EL (cell line): ENCODE data around the gene ZDHHC21.

ENCODE experiments used
- DNase-seq: peaks from one replicate; pipeline ENCODE4 v3.0.0-alpha.2; 2016

The ZDHHC21 gene

DNA sequence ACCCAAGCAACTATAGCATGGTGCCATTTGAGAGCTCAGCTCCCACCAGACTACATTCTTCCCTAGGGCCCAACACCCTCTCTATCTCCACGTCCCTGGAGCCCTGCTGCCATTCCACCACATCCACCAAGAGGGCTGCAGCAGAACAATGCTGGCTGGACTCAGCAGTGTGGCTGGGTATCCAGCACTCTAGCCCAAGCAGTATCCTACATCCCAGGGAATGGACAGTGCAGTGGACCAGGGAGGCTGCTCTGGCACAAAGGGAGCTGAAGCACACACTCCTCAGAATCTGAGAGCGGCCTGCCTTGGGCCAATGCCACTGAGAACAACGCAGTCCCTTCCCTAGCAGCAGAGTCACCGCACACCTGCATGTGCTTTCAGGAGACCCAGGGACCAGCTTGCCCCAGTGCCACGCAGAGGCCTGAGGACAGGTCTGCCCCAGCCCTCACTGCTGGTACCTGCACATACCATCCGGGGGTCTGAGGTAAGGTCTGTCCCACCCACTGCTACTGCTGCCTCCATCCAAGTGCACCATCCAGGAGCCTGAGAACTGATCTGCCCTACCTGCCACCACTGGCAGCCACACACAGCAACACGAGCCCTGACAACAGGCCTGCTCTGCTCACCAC lies 95.9 kb downstream of the ZDHHC21 start:
- DNase-seq, result no peak

GRCh38 chr9:14593406-14593805 lies 99.8 kb downstream of the ZDHHC21 start:
- no peak for DNase-seq

DNA sequence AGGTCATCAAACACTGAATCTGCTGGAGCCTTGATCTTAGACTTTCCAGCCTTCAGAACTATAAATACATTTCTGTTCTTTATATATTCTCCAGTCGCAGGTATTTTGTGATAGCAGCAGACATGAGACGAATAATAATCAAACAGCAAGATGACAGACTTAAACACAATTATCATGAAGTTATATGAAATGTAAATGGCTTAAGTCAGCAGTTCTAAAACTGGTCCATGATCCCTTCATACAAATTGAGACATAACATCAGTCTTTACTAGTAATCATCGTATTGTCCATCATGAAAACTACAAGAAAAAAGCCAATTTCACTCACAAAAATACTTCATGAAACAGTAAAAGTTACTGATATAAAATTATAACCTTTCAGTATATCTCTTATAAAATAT lies 101.8 kb downstream of the ZDHHC21 start:
- DNase-seq, result no peak

DNA sequence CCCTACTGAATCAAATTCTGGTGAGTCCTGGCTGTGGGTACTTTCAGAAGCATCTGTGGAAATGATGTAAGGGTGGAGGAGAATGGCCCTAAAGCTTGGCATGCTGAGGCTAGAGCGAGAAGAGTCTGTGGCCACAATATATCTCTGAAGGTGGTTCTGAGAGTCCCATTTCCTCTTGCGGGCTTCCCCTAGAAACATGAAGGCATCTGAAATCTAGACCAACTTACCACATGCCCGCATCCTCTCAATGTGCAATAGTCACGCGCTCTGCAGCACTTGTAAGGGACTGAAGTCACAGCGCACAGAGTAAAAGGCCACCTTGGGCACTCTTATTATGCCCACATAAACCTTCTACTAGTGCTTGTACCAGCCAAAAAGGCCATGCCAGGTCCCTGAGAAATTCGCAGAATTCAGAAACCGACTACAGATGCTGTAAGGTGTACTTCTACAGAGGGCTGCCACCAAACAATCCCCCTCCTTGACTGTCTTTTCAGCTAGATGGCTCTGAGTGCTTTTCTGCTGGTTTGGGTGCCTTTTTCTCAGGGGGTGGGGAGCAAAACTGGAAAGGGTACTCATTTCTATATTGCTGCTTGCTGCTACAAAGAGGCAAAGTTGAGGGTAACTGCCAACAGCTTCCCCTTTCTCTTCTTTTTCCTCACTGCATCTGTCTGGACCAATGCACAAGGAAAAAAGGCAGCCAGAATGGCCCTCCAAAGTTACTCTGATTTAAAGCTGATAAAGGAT lies 107.3 kb downstream of the ZDHHC21 start:
- DNase-seq, result no peak

DNA sequence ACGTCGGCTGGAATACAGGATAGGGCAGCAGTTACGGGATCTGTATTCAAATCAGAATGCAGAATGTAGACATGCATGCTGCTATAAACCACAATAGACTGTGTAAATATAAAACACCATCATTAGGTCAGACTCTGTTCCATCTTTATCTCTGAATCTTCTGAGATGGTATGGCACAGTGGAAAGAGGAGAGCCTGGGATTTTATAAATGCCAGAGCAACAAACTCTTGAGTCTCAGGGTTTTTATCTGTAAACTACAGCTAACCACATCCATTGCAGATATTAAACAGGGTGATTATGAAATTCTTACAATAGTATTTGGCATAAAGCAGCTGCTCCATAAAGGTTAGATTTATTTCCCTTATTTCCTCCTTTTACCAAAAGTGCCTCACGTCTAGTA lies 108.7 kb downstream of the ZDHHC21 start:
- DNase-seq, result no peak

GRCh38 chr9:14578030-14578429 lies 115.2 kb downstream of the ZDHHC21 start:
- DNase-seq, result no peak

DNA sequence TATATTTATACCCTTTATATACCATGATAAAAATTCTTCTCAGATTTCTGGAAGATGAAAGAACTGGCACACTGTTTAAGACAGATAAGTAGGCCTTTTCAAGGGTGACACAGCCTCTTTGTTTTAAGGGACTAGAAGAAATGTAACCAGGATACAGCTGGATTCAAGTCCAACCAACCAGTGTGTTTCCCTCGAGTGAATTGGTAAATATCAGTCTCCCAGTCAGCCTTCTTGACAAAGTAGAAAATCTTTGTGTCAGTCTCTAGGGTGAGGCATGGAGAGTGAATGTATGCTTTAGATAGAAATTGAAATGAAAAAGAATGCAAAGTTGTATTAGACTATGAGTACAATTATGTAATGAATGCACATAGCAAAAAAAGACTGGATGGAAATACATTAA lies 119.1 kb downstream of the ZDHHC21 start:
- no peak for DNase-seq

GRCh38 chr9:14573319-14573718 lies 119.9 kb downstream of the ZDHHC21 start:
- no peak for DNase-seq

- DNase-seq, result no peak
Measured at GRCh38 chr9:14565352-14566016, 127.7 kb downstream of the ZDHHC21 start.

- no peak for DNase-seq
Measured at GRCh38 chr9:14563902-14564624, 129.2 kb downstream of the ZDHHC21 start.

DNA sequence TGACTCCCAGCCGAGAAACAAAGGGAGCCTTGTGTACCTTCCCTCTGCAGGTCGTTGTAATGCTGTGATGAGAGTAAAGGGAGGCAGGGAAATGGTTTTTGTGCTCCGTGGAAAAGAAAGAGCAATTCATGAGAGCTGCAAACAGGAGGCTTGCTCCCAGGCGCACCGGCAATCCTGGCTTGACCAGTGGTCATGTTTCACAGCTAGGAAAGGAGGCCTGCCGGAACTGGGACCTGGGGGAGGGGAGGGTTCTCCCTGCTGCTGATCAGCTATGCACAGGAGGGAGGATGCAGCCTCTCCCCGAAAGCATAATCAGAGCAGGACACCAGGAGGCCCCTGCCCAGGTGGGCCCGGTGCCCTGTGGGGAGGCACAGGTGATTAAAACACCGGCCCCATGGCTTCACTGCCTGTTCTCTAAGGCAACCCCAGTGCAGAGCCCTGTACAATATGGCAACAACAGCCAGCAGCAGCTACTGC lies 131.3 kb downstream of the ZDHHC21 start:
- no peak for DNase-seq
